Bronchial epithelial cell (primary cell): ENCODE data around the gene JCHAIN. TPM values are rescaled to one million over a fixed set of nuclear protein-coding genes. Genes with fewer than 3 reads are reported as not detected.
"Not testable (repeated sequence)": the region's sequence is repeated elsewhere in the genome, so short reads cannot be mapped to it uniquely, and the experiment has no call there.

ENCODE experiments used
- DNase-seq: peaks from one replicate; pipeline ENCODE4 v3.0.0-alpha.2; 2010; ENCODE audit warnings: low read depth
- FAIRE-seq: peaks from 2 replicates; lab custom pipeline; 2011; peaks lifted over from hg19 to GRCh38; lab: Jason Lieb, UNC
- H3K27me3 ChIP-seq: 2 replicates; pipeline ENCODE4 v1.5.1; 2011; ENCODE audit warnings: low read length; ENCODE audit not compliant: control insufficient read depth, insufficient read depth
- H3K36me3 ChIP-seq: 2 replicates; pipeline ENCODE4 v1.5.1; 2011; ENCODE audit warnings: low read length; ENCODE audit not compliant: control insufficient read depth, insufficient read depth
- H3K4me3 ChIP-seq: 2 replicates; pipeline ENCODE4 v1.5.1; 2011; ENCODE audit warnings: mild to moderate bottlenecking, low read depth, low read length, control low read depth
- CTCF ChIP-seq: IDR thresholded peaks from 2 replicates; pipeline ENCODE4 v1.5.1; 2011; ENCODE audit warnings: mild to moderate bottlenecking, moderate library complexity, low read length, control low read depth, inconsistent platforms; ENCODE audit not compliant: insufficient read depth, severe bottlenecking
- total RNA-seq: library from RNA; depleted of rRNA; stranded (reverse); fragments of >200 nt; gene quantifications from 2 replicates; pipeline ENCODE4 v1.2.1, GENCODE V29; 2014

JCHAIN gene
- total RNA-seq, 1 donor from 2014 or later = not detected

- Histone ChIP-seq H3K27me3 (no peaks in the 10 kb centered on the region), H3K4me3 (no peak overlapping the region), H3K36me3 (no peaks in the 10 kb centered on the region)
- DNase-seq (no peak), FAIRE-seq (no peak)
- no peak for TF ChIP-seq CTCF
Measured at GRCh38 chr4:70674731-70675130, 8.4 kb upstream of the JCHAIN start.

- no peak for FAIRE-seq
- TF ChIP-seq CTCF = no peak
- DNase-seq = no peak
- H3K4me3 ChIP-seq = no peak overlapping the region
- H3K27me3 ChIP-seq = no peaks in the 10 kb centered on the region
- no peaks in the 10 kb centered on the region for H3K36me3 ChIP-seq
Measured at GRCh38 chr4:70674191-70674590, 7.9 kb upstream of the JCHAIN start.

GRCh38 chr4:70671091-70671490, 4.8 kb upstream of the JCHAIN start:
- H3K27me3 ChIP-seq = no peaks in the 10 kb centered on the region
- H3K36me3 ChIP-seq = no peaks in the 10 kb centered on the region
- H3K4me3 ChIP-seq = no peak overlapping the region
- TF ChIP-seq CTCF = no peak
- FAIRE-seq (no peak), DNase-seq (no peak)

GRCh38 chr4:70670332-70671014, 4.2 kb upstream of the JCHAIN start:
- Histone ChIP-seq H3K27me3 (no peaks in the 10 kb centered on the region), H3K36me3 (no peaks in the 10 kb centered on the region), H3K4me3 (no peak overlapping the region)
- DNase-seq (peak; percentile 24), FAIRE-seq (no peak)
- no peak for TF ChIP-seq CTCF

GRCh38 chr4:70667740-70668535, 1.6 kb upstream of the JCHAIN start:
- no peak for TF ChIP-seq CTCF
- FAIRE-seq = no peak
- H3K36me3 ChIP-seq = no peaks in the 10 kb centered on the region
- H3K4me3 ChIP-seq = no peak overlapping the region
- no peaks in the 10 kb centered on the region for H3K27me3 ChIP-seq
- DNase-seq = no peak

- FAIRE-seq, H3K36me3 ChIP-seq, H3K27me3 ChIP-seq, DNase-seq, H3K4me3 ChIP-seq: not testable (repeated sequence)
Measured at GRCh38 chr4:70661309-70661922, 4.9 kb downstream of the JCHAIN start.
